Adipose tissue (tissue), 3 donors: ENCODE measurements around the gene ARHGAP31. TPM values are rescaled to one million over a fixed set of nuclear protein-coding genes. Genes with fewer than 3 reads are reported as not detected.
A peak's percentile ranks its signal among the peaks of the same experiment; 100 is the strongest.
"Not testable (repeated sequence)": the region's sequence is repeated elsewhere in the genome, so short reads cannot be mapped to it uniquely, and the experiment has no call there.

Experiments
- H3K27ac ChIP-seq: one replicate; pipeline ENCODE4 v1.5.1; 2013; ENCODE audit warnings: low read depth, low read length
- WGBS, 3 donors: extraction: QIAGEN DNeasy Blood & Tissue Kit; methylation state at CpG; one replicate each; pipeline ENCODE4 v1.1.7; 2013; 5-methylcytosine and 5-hydroxymethylcytosine counted together
- polyA plus RNA-seq, 3 donors: library from polyadenylated mRNA; stranded (reverse); fragments of 200-250 nt; gene quantifications; one replicate each; pipeline ENCODE4 v1.2.3, GENCODE V29; 2013
- donor health status: healthy with polysubstance abuse.
- donor health status: Bipolar disorder and iron deficiency.
- donor health status: healthy.

ARHGAP31 gene
- polyA plus RNA-seq, 3 donors: 2.0 to 17.1 (median 7.4) TPM

DNA sequence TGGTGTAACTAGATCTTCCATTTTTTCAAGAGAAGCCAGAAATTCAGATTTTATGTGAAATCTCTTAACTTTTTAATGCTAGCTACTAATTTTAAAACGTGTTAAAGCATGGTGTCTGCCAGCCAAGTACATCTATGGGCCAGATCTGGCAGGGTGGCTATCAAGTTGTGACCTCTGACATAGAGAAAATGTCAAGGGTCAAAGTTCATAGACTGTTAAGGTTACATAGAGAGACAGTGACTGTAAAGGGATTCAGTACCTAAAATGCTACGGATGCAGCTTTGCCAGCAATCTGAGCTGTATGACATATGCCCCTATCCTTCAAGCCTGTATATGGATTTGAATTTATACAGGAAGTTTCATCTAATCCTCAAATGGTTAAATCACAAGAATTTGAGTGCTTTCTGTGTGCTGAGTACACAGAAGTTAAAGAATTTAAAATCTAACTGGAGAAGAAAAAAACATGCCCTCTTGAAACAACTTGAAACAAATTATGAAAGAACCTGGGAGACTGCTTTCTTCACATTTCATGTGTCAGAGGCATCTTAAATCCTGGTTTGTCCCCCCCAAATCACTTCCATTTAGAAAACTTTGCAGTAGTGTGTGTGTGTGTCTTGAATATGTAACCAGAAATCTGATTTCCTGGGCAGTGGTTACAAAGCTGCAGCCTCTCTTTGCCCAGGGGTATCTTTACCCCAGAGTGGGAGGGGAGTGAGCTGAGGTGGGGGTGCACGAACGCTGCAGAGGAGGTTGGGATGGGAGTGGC lies 895 bp upstream of the ARHGAP31 start:
- 26 to 35% (median 32%) methylated on average over 4 of the region's 4 CpGs for WGBS, 3 donors
- no peak overlapping the region for H3K27ac ChIP-seq

DNA sequence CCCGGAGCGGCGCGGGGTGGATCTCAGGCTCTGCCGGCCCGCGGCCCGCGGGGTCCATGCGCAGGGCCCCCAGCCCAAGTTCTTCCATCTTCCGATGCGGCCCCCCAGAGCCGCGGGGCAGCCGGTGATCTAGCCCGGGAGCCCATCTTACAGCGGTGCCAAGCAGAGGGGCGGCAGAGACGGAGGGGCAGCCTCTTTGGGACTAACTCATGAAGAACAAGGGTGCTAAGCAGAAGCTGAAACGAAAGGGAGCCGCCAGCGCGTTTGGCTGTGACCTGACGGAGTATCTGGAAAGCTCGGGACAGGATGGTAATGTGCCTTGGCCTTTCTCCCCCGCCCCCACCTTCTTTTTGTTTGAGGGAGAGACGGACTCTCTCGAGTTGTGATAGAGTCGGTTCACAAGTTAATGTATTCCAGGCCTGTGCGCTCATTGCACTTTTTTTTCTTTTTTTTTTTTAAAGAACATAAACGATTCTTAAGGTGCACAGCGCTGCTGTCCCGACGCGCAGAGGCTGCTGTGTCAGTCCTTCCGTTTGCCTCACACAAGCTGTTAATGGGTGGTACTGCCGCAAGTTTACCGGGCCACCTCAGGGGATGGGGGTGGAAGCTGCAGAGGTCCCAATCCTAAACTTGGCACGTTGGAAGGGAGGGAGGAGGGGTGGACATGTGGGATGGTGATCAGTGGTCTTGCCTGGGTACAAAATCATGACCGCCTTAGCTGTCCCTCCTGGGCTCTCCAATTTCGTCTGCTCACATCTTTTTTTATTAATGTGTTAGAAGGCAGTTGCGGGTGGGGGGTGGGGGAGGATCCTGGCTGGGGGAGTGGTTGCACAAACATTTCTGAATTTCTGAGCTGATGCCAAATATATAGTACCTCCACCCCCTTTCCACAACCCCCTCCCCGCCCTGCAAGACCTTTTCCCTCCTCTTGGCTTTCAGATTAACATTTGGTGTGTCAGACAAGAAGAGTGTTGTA lies 801 bp downstream of the ARHGAP31 start:
- peak overlapping the region; percentile 73 for H3K27ac ChIP-seq
- 1 to 11% (median 2%) methylated on average over 43 of the region's 43 CpGs for WGBS, 3 donors

DNA sequence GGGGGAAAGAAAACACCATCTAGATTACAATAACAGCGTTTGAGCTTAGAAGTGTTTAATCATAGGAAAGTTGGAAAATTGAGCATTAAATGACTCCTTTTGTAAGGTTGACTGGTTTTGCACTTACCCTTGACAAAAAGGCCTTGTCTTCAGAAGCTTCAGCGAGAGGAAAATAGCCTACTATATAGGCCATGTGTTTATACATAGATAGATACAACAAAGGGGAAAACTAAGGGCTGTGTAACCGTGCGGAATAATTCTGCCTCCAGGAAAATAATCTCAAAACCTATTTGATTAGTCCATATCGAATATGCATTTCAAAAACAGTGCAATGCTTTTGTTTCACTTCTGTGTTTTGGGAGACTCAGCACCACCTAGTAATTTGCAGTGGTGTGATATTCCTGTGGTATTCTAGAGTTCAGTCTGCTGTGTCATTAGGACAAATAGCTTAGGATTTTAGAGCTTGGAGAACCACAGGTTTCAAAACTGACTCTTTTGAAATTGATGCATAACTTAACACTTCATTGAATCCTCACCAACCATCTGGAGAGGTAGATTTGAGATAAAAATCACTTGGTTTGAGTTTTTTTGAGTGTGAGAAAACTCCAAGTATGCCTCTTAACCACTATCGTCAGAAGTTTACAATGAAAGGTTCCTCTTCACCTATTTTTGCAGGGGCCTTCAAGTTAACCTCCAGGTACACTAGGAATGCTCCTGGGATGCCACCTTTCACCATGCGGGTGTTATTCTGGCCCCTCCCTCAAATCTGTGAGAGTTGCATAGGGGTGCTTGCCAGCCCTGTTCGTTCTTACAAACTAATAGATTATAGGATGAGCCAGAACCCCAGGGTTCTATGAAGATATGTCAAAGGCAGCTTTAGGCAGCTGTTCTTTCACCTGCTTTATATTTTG lies 1.9 kb downstream of the ARHGAP31 start:
- WGBS, 3 donors: 57 to 72% (median 57%) methylated on average over 8 of the region's 8 CpGs
- H3K27ac ChIP-seq: no peak overlapping the region

DNA sequence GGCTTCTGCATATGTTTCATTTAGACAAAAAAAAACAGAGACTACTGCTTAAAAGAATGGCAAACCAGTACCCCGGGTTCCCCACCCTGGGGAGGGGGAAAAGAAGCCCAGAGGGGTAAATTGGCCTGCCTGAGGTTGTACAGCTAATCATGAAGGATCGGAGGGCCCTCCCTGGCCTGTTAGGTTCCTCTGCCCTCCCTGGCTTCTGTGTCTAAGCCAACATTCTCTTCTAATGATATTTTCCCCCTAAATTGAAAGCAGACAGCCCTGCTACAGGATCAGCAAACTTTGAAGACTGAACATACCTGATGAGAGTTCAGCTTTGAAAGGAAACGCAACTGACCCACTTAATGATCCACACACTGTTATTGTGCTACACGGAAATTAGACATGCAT lies 2.5 kb downstream of the ARHGAP31 start:
- H3K27ac ChIP-seq: no peak overlapping the region
- WGBS, 3 donors: 66 to 79% (median 72%) methylated on average over 4 of the region's 4 CpGs

DNA sequence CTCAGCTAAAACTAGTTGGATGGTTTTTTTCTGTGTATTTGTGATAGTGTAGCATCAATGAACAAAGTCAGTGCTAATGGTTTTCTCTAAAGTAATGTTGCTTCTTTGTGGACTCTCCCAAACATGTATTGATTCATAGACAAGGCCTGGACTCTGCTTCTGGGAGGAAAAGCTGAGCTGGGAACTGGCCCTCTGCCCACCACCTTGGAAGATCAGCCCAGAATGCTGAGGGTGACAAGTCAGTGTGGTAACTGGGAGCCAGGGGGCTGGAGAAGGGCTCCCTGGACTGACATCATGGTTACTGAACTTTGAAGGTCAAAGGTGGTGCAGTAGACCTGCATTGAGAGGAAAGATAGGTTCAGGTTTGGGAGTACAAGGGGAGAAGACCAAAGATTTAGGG lies 3.0 kb downstream of the ARHGAP31 start:
- H3K27ac ChIP-seq: no peak overlapping the region

DNA sequence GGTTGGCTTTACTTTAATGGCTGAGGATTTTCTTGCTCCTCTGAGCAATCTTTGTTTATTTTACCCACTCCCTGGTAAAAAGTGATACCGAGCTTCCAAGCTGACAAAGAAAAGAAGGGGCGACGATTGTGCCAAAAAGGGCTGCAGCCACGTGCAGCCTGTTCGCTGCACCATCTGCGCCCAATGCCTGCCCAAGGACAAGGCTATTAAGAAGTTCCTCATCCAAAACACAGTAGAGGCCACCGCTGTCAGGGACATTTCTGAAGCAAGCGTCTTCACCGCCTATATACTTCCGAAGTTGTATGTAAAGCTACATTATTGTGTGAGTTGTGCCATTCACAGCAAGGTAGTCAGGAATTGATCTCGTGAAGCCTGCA lies 4.4 kb downstream of the ARHGAP31 start:
- H3K27ac ChIP-seq: no peak overlapping the region

DNA sequence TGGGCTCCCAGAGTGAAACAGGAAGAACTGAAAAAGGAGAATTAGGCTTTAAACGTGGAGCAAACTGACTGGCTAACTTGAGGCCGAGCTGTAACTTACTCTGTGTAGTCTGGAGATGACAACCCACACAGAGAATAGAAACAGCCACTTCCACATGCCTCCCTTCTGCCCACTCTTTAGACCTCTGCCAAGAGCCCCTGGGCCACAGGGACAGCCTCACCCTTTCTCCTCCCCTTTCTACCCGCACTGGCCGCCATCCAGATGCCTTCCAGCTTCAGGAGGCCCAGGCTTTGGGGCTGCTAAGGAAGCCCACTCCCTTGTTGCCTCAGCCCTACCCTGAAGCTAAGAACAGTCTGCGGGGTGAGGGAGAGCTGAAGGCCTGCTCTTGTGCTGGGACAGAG lies 6.8 kb downstream of the ARHGAP31 start:
- WGBS, 3 donors: 66 to 73% (median 68%) methylated on average over 3 to 5 of the region's 5 CpGs
- H3K27ac ChIP-seq: no peak overlapping the region

More for the DNA sequence above, 4.4 kb downstream of the ARHGAP31 start:
- 79 to 90% (median 83%) methylated on average over 11 of the region's 11 CpGs for WGBS, 3 donors

DNA sequence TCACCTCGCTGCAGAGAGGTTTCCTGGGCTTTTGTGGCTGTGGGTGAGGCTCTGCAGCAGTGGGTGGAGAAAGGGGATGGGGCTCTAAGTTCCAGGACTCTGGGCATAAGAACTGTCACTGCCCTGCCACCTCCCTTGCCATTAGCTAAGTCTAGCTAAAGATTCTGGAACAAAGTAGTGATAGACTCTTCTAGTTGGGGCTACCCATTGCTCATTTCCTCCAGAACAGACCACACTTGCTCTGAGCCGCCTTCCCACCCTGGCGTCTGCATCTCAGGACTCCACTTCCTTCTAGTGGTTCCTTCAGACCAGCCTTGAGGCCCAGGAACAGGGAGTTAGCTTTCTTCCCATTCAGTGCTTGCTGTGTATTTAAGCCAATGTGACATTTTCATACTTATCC lies 7.5 kb downstream of the ARHGAP31 start:
- no peak overlapping the region for H3K27ac ChIP-seq
- WGBS, 3 donors: 44 to 76% (median 59%) methylated on average over 3 of the region's 3 CpGs

DNA sequence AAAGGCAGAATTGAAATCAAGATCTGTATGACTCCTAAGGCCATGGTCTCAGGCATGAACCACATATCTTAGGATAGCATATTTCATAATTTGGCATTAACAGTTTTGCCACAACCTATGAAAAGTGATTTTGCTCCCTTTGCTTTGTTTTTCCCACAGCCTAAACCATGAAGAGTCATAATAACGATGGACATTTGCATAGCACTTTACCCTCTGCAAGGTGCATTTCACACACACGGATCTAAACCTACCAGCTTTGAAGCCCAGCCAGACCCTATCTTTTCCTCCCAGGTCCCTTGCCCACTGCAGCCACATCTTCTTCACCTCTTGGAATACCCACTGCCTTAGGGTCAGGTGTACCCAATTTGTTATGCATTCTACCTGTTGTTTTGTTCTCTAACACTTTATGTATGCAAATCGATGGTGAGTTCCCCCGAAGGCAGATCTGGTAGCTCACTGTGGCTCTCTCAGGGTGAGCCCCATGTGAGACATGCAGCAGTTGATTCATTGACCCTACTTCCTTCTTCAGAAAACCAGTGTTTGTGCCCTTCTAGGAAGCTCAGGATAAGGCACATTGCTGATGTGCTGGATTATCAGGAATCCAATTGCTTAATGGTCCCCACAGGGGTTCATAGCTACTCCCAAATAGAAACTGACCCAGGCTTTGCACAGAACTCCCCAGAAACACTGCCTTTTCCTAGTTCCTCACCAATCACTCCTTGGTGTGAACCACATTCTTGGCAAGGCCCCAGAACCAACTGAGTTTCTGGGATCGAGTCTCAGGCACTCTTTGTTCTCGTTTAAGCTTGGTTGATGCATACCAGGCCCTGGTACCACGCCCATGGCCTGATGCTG lies 8.7 kb downstream of the ARHGAP31 start:
- 57 to 68% (median 61%) methylated on average over 7 of the region's 7 CpGs for WGBS, 3 donors
- H3K27ac ChIP-seq: no peak overlapping the region

DNA sequence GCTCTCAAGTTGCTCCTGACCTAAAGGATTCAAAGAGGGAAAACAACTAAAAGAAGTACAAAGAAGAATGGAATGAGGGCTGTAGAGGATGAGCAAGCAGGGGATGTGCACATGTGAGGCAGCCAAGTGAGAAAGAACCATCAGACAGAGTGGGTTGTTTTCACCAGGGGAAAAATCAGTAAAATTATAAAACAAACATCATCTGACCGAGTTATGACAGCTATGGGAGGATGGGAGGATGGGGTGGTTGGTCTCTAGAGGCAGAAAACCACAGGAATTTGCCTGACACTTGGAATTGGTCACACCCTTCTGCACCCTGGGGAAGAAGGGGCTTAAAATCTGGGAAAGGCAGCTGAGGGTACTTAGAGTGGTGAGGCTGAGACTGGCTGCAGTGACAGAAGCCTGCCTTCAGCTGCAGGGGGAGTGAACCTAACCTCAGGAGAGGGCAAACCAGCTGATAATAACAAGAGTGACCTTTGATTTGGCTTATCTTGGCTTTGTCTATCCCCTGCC lies 10.1 kb downstream of the ARHGAP31 start:
- no peak overlapping the region for H3K27ac ChIP-seq
- 56 to 94% (median 57%) methylated on average over 1 of the region's 1 CpG for WGBS, 3 donors

DNA sequence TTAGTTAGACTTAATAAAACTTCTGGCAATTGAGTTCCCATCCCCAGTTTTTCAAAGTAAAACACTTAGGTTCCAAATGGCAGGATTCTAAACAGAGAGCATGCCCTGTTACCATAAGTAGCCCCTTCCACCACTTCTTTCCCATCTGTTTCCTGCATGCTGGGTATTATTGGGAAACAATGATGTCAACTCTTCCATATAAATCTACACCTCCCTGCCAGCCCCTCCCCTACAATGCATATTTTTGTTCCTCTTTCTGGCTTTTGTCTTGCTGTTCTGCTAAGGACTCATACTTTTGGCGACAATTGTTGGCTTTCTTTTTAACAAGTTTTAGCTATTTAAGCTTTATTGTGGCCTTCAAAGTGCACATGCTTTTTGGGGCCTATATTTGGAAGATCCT lies 11.1 kb downstream of the ARHGAP31 start:
- WGBS, 3 donors: 44 to 79% (median 61%) methylated on average over 1 of the region's 1 CpG
- H3K27ac ChIP-seq: no peak overlapping the region

DNA sequence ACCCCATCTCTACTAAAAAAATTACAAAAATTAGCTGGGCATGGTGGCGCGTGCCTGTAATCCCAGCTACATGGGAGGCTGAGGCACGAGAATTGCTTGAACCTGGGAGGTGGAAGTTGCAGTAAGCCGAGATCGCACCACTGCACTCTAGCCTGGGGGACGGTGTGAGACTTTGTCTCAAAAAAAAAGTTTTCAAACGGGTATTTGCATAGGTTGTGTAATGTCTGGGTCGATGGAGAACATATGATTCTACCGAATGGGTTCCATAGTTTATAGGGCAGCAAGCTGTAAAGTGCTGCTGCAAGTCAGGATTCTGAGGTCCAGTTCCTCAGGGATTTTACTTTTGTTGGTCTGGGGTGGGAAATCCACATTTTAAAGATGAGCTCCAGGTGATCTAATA lies 12.2 kb downstream of the ARHGAP31 start:
- WGBS, 3 donors: 92 to 95% (median 95%) methylated on average over 9 of the region's 9 CpGs
- H3K27ac ChIP-seq: not testable (repeated sequence)

DNA sequence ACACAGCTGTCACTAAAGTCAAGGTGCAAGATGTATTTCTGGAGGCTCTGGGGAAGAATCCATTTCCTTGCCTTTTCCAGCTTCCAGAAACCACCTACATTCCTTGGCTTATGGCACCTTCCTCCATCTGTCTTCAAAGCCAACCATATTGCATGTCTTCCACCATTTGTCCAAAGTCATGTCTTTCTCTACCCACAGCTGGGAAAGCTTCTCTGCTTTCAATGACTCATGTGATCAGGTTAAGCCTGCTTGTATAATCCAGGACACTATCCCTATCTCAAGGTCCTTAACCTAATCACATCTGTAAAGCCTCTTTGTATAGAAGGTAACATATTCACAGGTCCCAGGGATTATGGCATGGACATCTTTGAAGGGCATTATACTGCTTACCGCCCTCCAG lies 14.2 kb downstream of the ARHGAP31 start:
- no peak overlapping the region for H3K27ac ChIP-seq
- 93 to 100% (median 97%) methylated on average over 1 of the region's 1 CpG for WGBS, 3 donors

DNA sequence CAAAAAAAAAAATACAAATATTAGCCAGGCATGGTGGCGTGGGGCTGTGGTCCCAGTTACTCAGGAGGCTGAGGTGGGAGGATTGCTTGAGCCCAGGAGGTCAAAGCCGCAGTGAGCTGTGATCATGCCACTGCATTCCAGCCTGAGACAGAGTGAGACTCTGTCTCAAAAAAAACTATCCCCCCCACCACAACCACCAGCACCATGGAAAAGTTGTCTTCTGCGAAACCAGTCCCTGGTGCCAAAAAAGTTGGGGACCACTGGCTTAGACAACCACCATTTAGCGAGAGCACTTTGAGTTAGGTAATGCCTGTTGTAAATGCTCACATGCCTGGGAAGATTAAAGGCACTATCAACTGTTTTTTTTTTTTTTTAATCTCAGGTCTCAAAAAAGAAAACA lies 15.4 kb downstream of the ARHGAP31 start:
- H3K27ac ChIP-seq: no peak overlapping the region
- WGBS, 3 donors: 95 to 97% (median 96%) methylated on average over 4 of the region's 4 CpGs

DNA sequence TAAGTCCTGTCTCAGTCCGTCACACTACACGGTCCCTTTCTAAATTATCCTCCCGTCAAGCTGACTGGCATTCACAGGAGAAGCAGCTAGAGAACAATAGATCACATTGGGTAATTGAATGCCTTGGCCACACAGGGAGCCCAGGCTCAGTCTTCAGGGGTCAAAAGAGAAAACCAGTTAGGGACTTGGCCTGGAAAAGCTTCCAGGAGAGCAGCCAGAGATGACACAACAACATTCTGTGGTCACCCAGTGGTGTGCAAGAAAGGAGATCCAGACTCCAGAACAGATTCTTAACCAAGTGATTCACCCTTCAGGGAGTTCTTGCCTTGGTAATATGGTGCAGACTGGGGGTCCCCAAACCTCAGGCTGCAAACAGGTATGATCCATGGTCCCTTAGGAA lies 15.9 kb downstream of the ARHGAP31 start:
- WGBS, 3 donors: 74 to 78% (median 77%) methylated on average over 3 of the region's 3 CpGs
- no peak overlapping the region for H3K27ac ChIP-seq

DNA sequence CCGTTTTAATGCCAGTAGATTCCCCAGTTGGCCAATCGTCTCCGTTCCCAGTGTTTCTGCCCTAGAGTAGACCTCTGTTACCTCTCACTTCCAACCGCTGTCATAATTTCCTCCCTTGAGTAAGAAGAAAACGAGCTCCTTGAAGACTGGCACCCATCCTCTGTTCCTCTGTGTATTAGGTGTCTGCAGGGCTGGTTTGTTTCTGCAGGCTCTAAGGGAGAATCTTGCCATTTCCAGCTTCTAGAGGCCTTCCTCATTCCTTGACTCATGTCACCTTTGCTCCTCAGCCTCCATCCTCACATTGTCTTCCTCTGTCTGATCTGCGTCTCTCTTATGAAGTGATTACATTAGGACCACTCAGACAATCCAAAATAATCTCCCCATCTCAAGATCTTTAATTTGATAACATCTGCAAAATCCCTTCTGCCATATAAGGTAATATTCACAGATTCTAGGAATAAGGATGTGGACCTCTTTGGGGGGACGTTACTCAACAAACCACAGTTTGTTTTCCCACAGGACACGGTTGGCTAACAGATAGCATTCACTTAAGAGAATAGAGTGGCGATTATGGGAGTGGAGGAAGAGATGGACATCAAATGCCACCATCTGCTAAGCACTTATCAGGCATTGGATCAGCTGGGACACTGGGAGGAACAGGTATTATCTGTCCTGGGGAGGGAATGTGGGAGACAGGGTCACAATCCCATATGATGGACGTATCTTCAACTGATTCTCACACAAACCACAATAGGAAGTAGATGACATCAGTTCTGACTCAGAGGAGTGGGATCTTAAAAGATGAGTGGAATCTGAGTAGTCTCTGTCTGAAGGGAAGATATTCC lies 17.1 kb downstream of the ARHGAP31 start:
- H3K27ac ChIP-seq: no peak overlapping the region
- 50 to 80% (median 51%) methylated on average over 10 of the region's 10 CpGs for WGBS, 3 donors

DNA sequence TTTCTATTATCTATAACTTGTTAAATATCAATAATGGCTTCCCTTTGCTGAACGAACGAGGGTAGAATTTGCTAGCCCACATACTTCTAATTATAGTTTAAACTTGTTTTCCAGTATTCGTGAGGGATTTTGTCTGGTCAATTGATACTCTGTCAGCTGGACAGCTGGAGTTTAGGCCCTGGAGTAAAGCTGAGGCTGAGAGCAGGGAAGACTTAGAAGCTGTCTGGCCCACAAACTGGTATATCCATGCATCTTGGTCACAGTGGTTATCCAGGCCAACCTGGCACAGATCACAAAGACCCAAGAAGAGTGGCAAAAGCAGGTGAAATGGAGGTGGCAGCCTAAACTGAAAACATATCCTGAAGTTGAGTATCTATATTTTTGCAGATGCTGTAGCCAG lies 19.3 kb downstream of the ARHGAP31 start:
- no peak overlapping the region for H3K27ac ChIP-seq
- 76 to 95% (median 81%) methylated on average over 3 of the region's 3 CpGs for WGBS, 3 donors
